ENCODE measurements around the gene LRRC10B.

The LRRC10B gene

GRCh38 chr11:61531044-61531443, 22.5 kb downstream of the LRRC10B start:
- H3K4me3 ChIP-seq (ENCODE audit: low read depth, low read length): no peak overlapping the region
- no peak for DNase-seq (ENCODE audit: low read depth, low spot score)
- TF ChIP-seq, protein P1, sequence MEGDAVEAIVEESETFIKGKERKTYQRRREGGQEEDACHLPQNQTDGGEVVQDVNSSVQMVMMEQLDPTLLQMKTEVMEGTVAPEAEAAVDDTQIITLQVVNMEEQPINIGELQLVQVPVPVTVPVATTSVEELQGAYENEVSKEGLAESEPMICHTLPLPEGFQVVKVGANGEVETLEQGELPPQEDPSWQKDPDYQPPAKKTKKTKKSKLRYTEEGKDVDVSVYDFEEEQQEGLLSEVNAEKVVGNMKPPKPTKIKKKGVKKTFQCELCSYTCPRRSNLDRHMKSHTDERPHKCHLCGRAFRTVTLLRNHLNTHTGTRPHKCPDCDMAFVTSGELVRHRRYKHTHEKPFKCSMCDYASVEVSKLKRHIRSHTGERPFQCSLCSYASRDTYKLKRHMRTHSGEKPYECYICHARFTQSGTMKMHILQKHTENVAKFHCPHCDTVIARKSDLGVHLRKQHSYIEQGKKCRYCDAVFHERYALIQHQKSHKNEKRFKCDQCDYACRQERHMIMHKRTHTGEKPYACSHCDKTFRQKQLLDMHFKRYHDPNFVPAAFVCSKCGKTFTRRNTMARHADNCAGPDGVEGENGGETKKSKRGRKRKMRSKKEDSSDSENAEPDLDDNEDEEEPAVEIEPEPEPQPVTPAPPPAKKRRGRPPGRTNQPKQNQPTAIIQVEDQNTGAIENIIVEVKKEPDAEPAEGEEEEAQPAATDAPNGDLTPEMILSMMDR (IDR thresholded peaks at IDR 0.05; ENCODE audit: low read depth, low read length): no peak
- in situ Hi-C loops (cut with HindIII; ENCODE audit: low sequenced_read_pairs): no loop called here

- in situ Hi-C loops (cut with HindIII; ENCODE audit: low sequenced_read_pairs): no loop called here
- DNase-seq (ENCODE audit: low read depth, low spot score): no peak
- H3K4me3 ChIP-seq (ENCODE audit: low read depth, low read length): no peak overlapping the region
- TF ChIP-seq, protein P1 (IDR thresholded peaks at IDR 0.05; ENCODE audit: low read depth, low read length): peak; percentile 93
These were observed 23.8 kb downstream of the LRRC10B start for GRCh38 chr11:61532134-61533038.

DNA sequence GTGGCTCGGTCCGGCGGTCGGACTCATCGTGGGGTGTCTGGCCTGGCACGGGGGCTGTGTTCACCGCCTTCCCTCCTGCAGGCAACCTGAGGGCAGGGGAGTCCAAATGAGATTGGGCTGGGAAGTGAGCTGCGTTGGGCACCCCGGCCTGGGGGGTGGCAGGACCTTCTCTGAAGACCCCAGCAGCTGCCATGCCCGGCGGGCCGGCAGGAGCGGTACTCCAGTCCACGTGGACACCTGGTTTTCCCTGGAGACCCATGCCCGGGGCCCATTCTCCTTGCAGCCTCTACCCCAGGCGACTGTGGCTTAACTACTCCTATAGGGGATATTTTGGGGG, 24.5 kb downstream of the LRRC10B start:
- no peak overlapping the region for H3K4me3 ChIP-seq (ENCODE audit: low read depth, low read length)
- DNase-seq (ENCODE audit: low read depth, low spot score): no peak
- TF ChIP-seq, protein P1 (IDR thresholded peaks at IDR 0.05; ENCODE audit: low read depth, low read length): no peak
- in situ Hi-C loops (cut with HindIII; ENCODE audit: low sequenced_read_pairs): no loop called here

GRCh38 chr11:61533401-61533800, 24.9 kb downstream of the LRRC10B start:
- H3K4me3 ChIP-seq (ENCODE audit: low read depth, low read length): no peak overlapping the region
- in situ Hi-C loops (cut with HindIII; ENCODE audit: low sequenced_read_pairs): no loop called here
- DNase-seq (ENCODE audit: low read depth, low spot score): no peak
- TF ChIP-seq, protein P1 (IDR thresholded peaks at IDR 0.05; ENCODE audit: low read depth, low read length): no peak

DNA sequence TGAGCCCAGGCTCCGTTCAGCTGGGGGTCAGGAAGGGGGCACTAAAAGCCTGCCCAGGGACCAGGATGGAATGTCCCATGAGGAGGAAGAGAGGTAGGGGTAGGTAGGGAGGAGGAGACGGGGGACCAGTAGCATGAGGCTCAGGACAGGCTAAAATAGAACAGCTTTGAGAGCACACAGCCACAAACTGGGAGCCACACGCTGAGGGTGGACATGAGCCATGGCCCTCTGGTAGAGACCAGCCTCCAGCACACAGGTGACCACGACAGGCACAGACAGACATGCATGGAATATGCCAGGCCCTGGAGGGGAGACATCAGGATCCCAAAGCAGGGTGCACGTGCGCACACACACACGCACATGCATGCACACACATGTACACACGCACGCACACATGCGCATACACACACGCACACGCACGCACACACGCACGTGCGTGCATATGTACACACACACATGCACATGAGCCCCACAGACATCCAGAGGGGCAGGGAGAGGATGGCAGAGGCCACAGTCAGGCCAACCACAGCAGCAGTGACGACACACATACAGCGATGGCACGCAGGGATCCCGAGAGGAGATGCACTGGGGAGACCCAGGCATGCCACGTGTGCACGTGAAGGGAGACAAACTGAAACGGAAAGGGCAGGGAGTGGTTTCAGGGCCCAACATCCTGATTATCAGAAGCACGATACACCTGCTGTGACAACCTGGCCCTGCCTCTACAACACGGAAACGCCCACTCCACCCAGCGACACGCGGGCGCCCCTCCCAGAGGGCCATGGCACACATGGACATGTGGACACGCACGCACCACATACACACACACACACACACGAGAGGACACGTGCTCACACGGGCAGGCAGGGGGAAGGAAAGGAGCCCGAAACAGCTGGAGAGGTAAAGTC, 25.7 kb downstream of the LRRC10B start:
- in situ Hi-C loops (cut with HindIII; ENCODE audit: low sequenced_read_pairs): no loop called here
- no peak for DNase-seq (ENCODE audit: low read depth, low spot score)
- TF ChIP-seq, protein P1 (IDR thresholded peaks at IDR 0.05; ENCODE audit: low read depth, low read length): no peak
- H3K4me3 ChIP-seq (ENCODE audit: low read depth, low read length): no peak overlapping the region

DNA sequence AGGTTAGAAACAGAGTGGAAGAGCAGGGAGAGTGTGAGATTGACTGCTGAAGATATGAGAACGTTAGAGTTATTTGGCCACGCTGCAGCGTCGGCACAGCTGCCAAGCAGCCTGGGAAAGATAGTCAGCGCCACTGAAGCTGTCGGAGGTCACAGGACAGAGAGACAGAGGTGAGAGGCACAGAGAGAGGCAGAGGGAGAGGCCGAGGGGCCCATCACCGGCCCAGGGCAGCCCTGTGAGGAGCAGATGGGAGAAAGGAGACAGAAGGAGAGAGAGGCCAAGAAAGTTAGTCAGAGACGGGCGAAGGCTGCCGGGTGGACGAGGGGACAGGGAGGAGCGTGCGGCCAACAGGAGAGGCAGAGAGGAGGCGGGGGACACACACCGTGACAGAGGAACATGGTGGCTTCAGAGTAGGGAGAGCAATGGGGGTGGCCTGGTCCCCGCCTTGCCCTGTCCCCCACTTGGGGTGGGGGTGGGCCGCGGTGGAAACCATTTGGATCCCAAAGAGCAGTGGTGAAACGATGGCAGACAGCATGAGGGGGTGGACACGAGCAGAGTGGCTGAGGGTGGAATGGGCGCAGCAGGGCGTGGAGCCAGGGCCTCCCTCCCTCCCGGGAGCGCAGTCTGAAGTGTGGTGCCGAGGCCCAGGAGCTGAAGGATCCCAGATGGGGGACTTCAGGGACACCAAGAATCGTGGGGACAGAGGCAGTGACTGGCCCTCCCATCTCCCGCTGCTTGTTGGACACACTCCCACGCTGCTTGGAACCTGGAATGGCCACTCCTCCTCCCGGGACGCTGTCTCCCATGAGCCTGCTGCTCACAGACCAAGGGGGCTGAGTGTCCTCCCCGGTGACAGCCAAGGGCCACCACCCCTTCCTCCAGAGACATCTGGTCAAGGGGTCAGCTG, 26.6 kb downstream of the LRRC10B start:
- in situ Hi-C loops (cut with HindIII; ENCODE audit: low sequenced_read_pairs): no loop called here
- DNase-seq (ENCODE audit: low read depth, low spot score): no peak
- H3K4me3 ChIP-seq (ENCODE audit: low read depth, low read length): no peak overlapping the region
- TF ChIP-seq, protein P1 (IDR thresholded peaks at IDR 0.05; ENCODE audit: low read depth, low read length): no peak
